Hepatocyte (in vitro differentiated cells): Measurements from ENCODE around the gene MGAT5. TPM values are rescaled to one million over a fixed set of nuclear protein-coding genes. Genes with fewer than 3 reads are reported as not detected.

Experiments
- DNase-seq: peaks from one replicate; pipeline ENCODE4 v3.0.0-alpha.2; 2016; ENCODE audit warnings: low spot score
- H2AFZ ChIP-seq: fragments of 200-600 bp; sonication (generic); 2 replicates; pipeline ENCODE4 v1.6.0; 2016; ENCODE audit warnings: antibody characterized with exemption, mild to moderate bottlenecking
- H3K27ac ChIP-seq: fragments of 200-600 bp; sonication (generic); 2 replicates; pipeline ENCODE4 v1.5.1; 2016; ENCODE audit warnings: mild to moderate bottlenecking
- H3K27me3 ChIP-seq: fragments of 200-600 bp; sonication (generic); 2 replicates; pipeline ENCODE4 v1.6.1; 2016
- H3K36me3 ChIP-seq: fragments of 200-600 bp; sonication (generic); replicated peaks from 2 replicates; pipeline ENCODE4 v1.5.1; 2016; ENCODE audit warnings: low read depth; ENCODE audit not compliant: insufficient read depth
- H3K4me1 ChIP-seq: fragments of 200-600 bp; sonication (generic); 2 replicates; pipeline ENCODE4 v1.5.1; 2016; ENCODE audit warnings: mild to moderate bottlenecking, moderate library complexity; ENCODE audit not compliant: insufficient read depth
- H3K4me2 ChIP-seq: fragments of 200-600 bp; sonication (generic); 2 replicates; pipeline ENCODE4 v1.6.0; 2016
- H3K4me3 ChIP-seq: fragments of 200-600 bp; sonication (generic); 2 replicates; pipeline ENCODE4 v1.5.1; 2016; ENCODE audit warnings: mild to moderate bottlenecking
- H3K79me2 ChIP-seq: fragments of 200-600 bp; sonication (generic); 2 replicates; pipeline ENCODE4 v1.6.0; 2017; ENCODE audit warnings: mild to moderate bottlenecking
- H3K9me2 ChIP-seq: fragments of 200-600 bp; sonication (generic); replicated peaks from 2 replicates; pipeline ENCODE4 v1.6.0; 2017; ENCODE audit warnings: mild to moderate bottlenecking; ENCODE audit not compliant: insufficient read depth
- H3K9me3 ChIP-seq: fragments of 200-600 bp; sonication (generic); 2 replicates; pipeline ENCODE4 v1.5.1; 2016; ENCODE audit warnings: low read depth, mild to moderate bottlenecking
- H4K20me1 ChIP-seq: fragments of 200-600 bp; sonication (generic); 2 replicates; pipeline ENCODE4 v1.6.0; 2016; ENCODE audit warnings: mild to moderate bottlenecking; ENCODE audit not compliant: insufficient read depth, poor library complexity, severe bottlenecking
- EZH2 ChIP-seq: fragments of 200-600 bp; sonication (generic); IDR thresholded peaks from 2 replicates; pipeline ENCODE4 v1.6.1; 2016; ENCODE audit warnings: antibody characterized with exemption, mild to moderate bottlenecking, borderline replicate concordance
- EZH2phosphoT487 ChIP-seq: fragments of 200-600 bp; sonication (generic); IDR thresholded peaks from one replicate; pipeline ENCODE4 v1.6.1; 2018; ENCODE audit warnings: antibody characterized with exemption, mild to moderate bottlenecking, low read depth, moderate library complexity; ENCODE audit not compliant: unreplicated experiment, severe bottlenecking
- WGBS: methylation state at CpG from one replicate; pipeline ENCODE4 v1.1.6; 2016; ENCODE audit warnings: low lambda C conversion rate; ENCODE audit errors: missing lambda C conversion rate; 5-methylcytosine and 5-hydroxymethylcytosine counted together
- polyA plus RNA-seq: library from polyadenylated mRNA; unstranded; fragments of >200 nt; fragmentation: Nextera tagmentation; extraction: Ambion mirVana; gene quantifications from 2 replicates; pipeline ENCODE4 v1.2.1, GENCODE V29; 2016
- total RNA-seq: library from RNA; depleted of rRNA; stranded (reverse); fragments of >200 nt; gene quantifications from 2 replicates; pipeline ENCODE4 v1.2.3, GENCODE V29; 2014
- TF ChIP-seq, protein P1 (sequence below): fragments of 200-600 bp; sonication (generic); IDR thresholded peaks from 2 replicates; pipeline ENCODE4 v1.5.1; 2016; ENCODE audit warnings: antibody characterized with exemption, mild to moderate bottlenecking; ENCODE audit not compliant: poor library complexity

Gene MGAT5
- total and polyA plus RNA-seq, 2 experiments from 2014 or later: 9.1 to 30.2 TPM

- H2AFZ ChIP-seq: no peak overlapping the region
- no peak overlapping the region for H3K4me2 ChIP-seq
- H3K4me1 ChIP-seq: peaks cover 7% of the 10 kb centered on the region
- H3K79me2 ChIP-seq: peaks cover 8% of the 10 kb centered on the region
- H4K20me1 ChIP-seq: no peaks in the 10 kb centered on the region
- WGBS: 86% methylated on average over 2 of the region's 2 CpGs
- no peak for DNase-seq
- H3K4me3 ChIP-seq: no peak overlapping the region
- H3K36me3 ChIP-seq: no peaks in the 10 kb centered on the region
- H3K9me2 ChIP-seq: no peaks in the 10 kb centered on the region
- no peaks in the 10 kb centered on the region for H3K27me3 ChIP-seq
- H3K9me3 ChIP-seq: no peaks in the 10 kb centered on the region
- H3K27ac ChIP-seq: no peak overlapping the region
- no peak for TF ChIP-seq EZH2
- TF ChIP-seq, protein P1, sequence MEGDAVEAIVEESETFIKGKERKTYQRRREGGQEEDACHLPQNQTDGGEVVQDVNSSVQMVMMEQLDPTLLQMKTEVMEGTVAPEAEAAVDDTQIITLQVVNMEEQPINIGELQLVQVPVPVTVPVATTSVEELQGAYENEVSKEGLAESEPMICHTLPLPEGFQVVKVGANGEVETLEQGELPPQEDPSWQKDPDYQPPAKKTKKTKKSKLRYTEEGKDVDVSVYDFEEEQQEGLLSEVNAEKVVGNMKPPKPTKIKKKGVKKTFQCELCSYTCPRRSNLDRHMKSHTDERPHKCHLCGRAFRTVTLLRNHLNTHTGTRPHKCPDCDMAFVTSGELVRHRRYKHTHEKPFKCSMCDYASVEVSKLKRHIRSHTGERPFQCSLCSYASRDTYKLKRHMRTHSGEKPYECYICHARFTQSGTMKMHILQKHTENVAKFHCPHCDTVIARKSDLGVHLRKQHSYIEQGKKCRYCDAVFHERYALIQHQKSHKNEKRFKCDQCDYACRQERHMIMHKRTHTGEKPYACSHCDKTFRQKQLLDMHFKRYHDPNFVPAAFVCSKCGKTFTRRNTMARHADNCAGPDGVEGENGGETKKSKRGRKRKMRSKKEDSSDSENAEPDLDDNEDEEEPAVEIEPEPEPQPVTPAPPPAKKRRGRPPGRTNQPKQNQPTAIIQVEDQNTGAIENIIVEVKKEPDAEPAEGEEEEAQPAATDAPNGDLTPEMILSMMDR: no peak
- TF ChIP-seq EZH2phosphoT487: no peak
Observed at GRCh38 chr2:134256956-134257355, 3.1 kb downstream of the MGAT5 start.

DNA sequence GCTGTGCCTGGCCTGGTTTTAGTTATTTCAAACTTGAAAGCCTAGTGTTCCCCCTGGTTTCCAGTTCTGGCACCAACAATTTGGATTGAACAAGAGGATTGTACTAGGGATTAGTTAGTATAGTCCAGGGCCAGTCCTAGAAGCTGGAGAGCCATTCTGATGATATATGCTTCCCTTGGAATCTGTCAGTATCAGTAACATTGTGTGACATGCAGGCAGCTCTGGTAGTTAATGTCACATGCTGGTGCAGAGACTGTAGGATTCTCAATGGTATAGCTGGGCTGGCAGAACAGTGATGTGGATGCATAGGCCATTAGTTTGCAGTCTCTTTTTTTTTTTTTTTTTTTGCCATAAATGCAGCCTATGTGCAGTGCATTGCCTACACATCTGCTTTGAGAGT is 3.6 kb downstream of the MGAT5 start:
- Histone ChIP-seq H3K4me2 (no peak overlapping the region), H3K9me3 (no peaks in the 10 kb centered on the region), H3K4me1 (peaks cover 7% of the 10 kb centered on the region), H3K27ac (no peak overlapping the region), H3K79me2 (peaks cover 8% of the 10 kb centered on the region), H3K9me2 (no peaks in the 10 kb centered on the region), H4K20me1 (no peaks in the 10 kb centered on the region), H3K4me3 (no peak overlapping the region), H2AFZ (no peak overlapping the region), H3K27me3 (no peaks in the 10 kb centered on the region), H3K36me3 (no peaks in the 10 kb centered on the region)
- DNase-seq: no peak
- TF ChIP-seq EZH2 (no peak), EZH2phosphoT487 (no peak)
- TF ChIP-seq, protein P1: no peak

DNA sequence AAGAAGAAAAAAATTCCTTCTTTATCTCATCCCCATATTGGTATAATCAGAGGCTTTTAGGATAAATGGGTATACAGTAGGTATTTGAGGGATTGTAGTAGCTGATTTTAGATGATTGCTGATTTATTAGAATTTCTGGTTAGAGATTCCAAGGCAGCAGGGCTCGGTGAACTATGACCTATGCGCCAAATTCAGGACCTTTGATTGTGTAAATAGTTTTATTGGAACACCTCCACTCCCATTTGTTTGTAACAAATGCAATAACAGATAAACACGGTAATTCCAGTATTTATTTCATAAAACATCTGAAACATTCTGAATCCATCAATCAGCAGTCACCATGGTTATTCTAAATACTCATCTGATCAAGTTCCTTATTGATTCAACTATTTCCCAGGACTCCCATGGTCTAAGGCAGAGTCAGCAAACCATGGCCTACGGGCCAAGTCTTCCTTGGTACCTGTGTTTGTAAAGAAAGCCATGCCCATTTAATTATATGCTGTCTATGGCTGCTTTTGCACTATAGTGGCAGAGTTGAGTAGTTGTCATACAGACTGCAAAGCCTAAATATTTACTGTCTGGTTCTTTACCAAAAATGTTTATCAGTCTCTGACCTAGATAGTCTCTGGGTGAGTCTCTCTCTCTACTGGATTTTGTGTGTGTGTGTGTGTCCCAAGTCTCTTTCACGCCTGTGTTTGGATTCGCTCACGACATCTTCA is 4.3 kb downstream of the MGAT5 start:
- Histone ChIP-seq H3K27ac (no peak overlapping the region), H3K4me1 (peaks cover 7% of the 10 kb centered on the region)

More for the DNA sequence above, 4.3 kb downstream of the MGAT5 start:
- H2AFZ ChIP-seq: no peak overlapping the region
- TF ChIP-seq EZH2phosphoT487 (no peak), EZH2 (no peak)
- TF ChIP-seq, protein P1: no peak
- no peak for DNase-seq
- no peak overlapping the region for H3K4me2 ChIP-seq
- H3K9me2 ChIP-seq: no peaks in the 10 kb centered on the region
- H3K36me3 ChIP-seq: no peaks in the 10 kb centered on the region
- H4K20me1 ChIP-seq: no peaks in the 10 kb centered on the region
- H3K4me3 ChIP-seq: no peak overlapping the region
- H3K27me3 ChIP-seq: no peaks in the 10 kb centered on the region
- H3K79me2 ChIP-seq: peaks cover 4% of the 10 kb centered on the region
- WGBS: 94% methylated on average over 7 of the region's 7 CpGs
- H3K9me3 ChIP-seq: no peaks in the 10 kb centered on the region
